HL-60 (cell line): ENCODE data around the gene TSPAN15.

ENCODE experiments used
- CTCF ChIP-seq: IDR thresholded peaks from one replicate; pipeline ENCODE4 v1.5.1; 2011; ENCODE audit warnings: low read length, control low read depth, inconsistent platforms; ENCODE audit not compliant: insufficient read depth
- GABPA ChIP-seq: IDR thresholded peaks from 2 replicates; pipeline ENCODE4 v1.6.1; 2012; ENCODE audit warnings: low read depth
- POLR2AphosphoS5 ChIP-seq: IDR thresholded peaks from 2 replicates; pipeline ENCODE4 v1.6.1; 2012; ENCODE audit warnings: low read depth
- REST ChIP-seq: IDR thresholded peaks from 2 replicates; pipeline ENCODE4 v1.6.1; 2012; ENCODE audit warnings: low read depth; ENCODE audit not compliant: insufficient replicate concordance
- SPI1 ChIP-seq: IDR thresholded peaks from 2 replicates; pipeline ENCODE4 v1.6.1; 2012; ENCODE audit warnings: low read depth, mild to moderate bottlenecking, borderline replicate concordance

GRCh38 chr10:69451209-69451783, at the start of gene TSPAN15:
- TF ChIP-seq CTCF (no peak), REST (no peak), POLR2AphosphoS5 (no peak), SPI1 (no peak), GABPA (no peak)
